Central memory CD4-positive, alpha-beta T cell (primary cell): ENCODE data around the gene TMEM167A.
"Not testable (repeated sequence)": the region's sequence is repeated elsewhere in the genome, so short reads cannot be mapped to it uniquely, and the experiment has no call there.

ENCODE experiments used
- DNase-seq: peaks from one replicate; pipeline ENCODE4 v3.0.0; 2022

TMEM167A gene

GRCh38 chr5:83085106-83085505, 7.9 kb upstream of the TMEM167A start:
- no peak for DNase-seq

GRCh38 chr5:83084336-83084735, 7.1 kb upstream of the TMEM167A start:
- no peak for DNase-seq

- no peak for DNase-seq
Measured at GRCh38 chr5:83082750-83083149, 5.6 kb upstream of the TMEM167A start.

- no peak for DNase-seq
Measured at GRCh38 chr5:83077662-83078261, 568 bp upstream of the TMEM167A start.

- DNase-seq: no peak
Measured at GRCh38 chr5:83072966-83073365, 4.2 kb downstream of the TMEM167A start.

- no peak for DNase-seq
Measured at GRCh38 chr5:83071286-83072051, 5.7 kb downstream of the TMEM167A start.

GRCh38 chr5:83069096-83069799, 7.9 kb downstream of the TMEM167A start:
- DNase-seq: no peak

GRCh38 chr5:83067377-83067776, 9.8 kb downstream of the TMEM167A start:
- not testable (repeated sequence) for DNase-seq

- no peak for DNase-seq
Measured at GRCh38 chr5:83066548-83067110, 10.6 kb downstream of the TMEM167A start.

- DNase-seq: no peak
Measured at GRCh38 chr5:83059341-83059740, 17.9 kb downstream of the TMEM167A start.

- no peak for DNase-seq
Measured at GRCh38 chr5:83058726-83059125, 18.5 kb downstream of the TMEM167A start.

GRCh38 chr5:83055166-83055565, 22.0 kb downstream of the TMEM167A start:
- DNase-seq: no peak

GRCh38 chr5:83050723-83051340, 26.4 kb downstream of the TMEM167A start:
- DNase-seq: no peak

- DNase-seq: no peak
Measured at GRCh38 chr5:83049370-83049885, 27.8 kb downstream of the TMEM167A start.

GRCh38 chr5:83048811-83049210, 28.4 kb downstream of the TMEM167A start:
- DNase-seq: no peak

GRCh38 chr5:83048277-83048676, 28.9 kb downstream of the TMEM167A start:
- DNase-seq: no peak

- DNase-seq: no peak
Measured at GRCh38 chr5:83044926-83045325, 32.3 kb downstream of the TMEM167A start.

- DNase-seq: no peak
Measured at GRCh38 chr5:83042507-83042906, 34.7 kb downstream of the TMEM167A start.

- DNase-seq: no peak
Measured at GRCh38 chr5:83038924-83039323, 38.3 kb downstream of the TMEM167A start.

- DNase-seq: no peak
Measured at GRCh38 chr5:83036991-83037575, 40.1 kb downstream of the TMEM167A start.

- DNase-seq: no peak
Measured at GRCh38 chr5:83035373-83036100, 41.7 kb downstream of the TMEM167A start.
